ENCODE data around the gene TFDP1. TPM values are rescaled to one million over a fixed set of nuclear protein-coding genes. Genes with fewer than 3 reads are reported as not detected.
"Not testable (repeated sequence)": the region's sequence is repeated elsewhere in the genome, so short reads cannot be mapped to it uniquely, and the experiment has no call there.

TFDP1 gene
- total RNA-seq, 2 experiments from 2014 or later, result 87.9 to 119 TPM

GRCh38 chr13:113562085-113562749 lies 22.3 kb upstream of the TFDP1 start:
- no TSS peak for BruUV-seq (replicated peaks)

GRCh38 chr13:113562844-113563243 lies 21.7 kb upstream of the TFDP1 start:
- DNase-seq (ENCODE audit: low spot score), result no peak
- BruUV-seq (replicated peaks), result no TSS peak
- intact Hi-C loops (cut with micrococcal nuclease; ENCODE audit: unreplicated experiment), result loop anchor here (1.0 to 10.0 kb wide), 2 partner anchors 105 to 618 kb away; no protein-coding TSS in a partner anchor
- Histone ChIP-seq H3K9me2 (ENCODE audit: insufficient read depth, low read length) (no peaks in the 10 kb centered on the region), H3K27ac (ENCODE audit: low read depth, low read length, poor library complexity, severe bottlenecking) (no peak overlapping the region), H3K4me2 (ENCODE audit: low read length) (no peak overlapping the region), H2AFZ (ENCODE audit: low read length) (no peak overlapping the region), H3K4me1 (ENCODE audit: insufficient read depth, low read length, poor library complexity, severe bottlenecking) (no peaks in the 10 kb centered on the region), H4K20me1 (ENCODE audit: insufficient read depth, low read length) (no peaks in the 10 kb centered on the region), H3K36me3 (ENCODE audit: insufficient read depth, low read length) (no peaks in the 10 kb centered on the region), H3K4me3 (ENCODE audit: low read depth, low read length, poor library complexity, severe bottlenecking) (no peak overlapping the region), H3K79me2 (ENCODE audit: insufficient read depth, low read depth, low read length) (no peaks in the 10 kb centered on the region), H3K9me3 (ENCODE audit: low read length) (no peaks in the 10 kb centered on the region)
- no peak for TF ChIP-seq CTCF (conservative IDR thresholded peaks at IDR 0.05; ENCODE audit: low read length)
- no peak for TF ChIP-seq EZH2phosphoT487 (IDR thresholded peaks at IDR 0.05; ENCODE audit: borderline replicate concordance, low read depth, low read length)
- ChIA-PET POLR2A (no interaction called here), CTCF (ENCODE audit: unreplicated experiment) (interaction anchor here (0.6 kb wide), 2 partner anchors 20 to 111 kb away, joined by 3 read pairs; no protein-coding TSS in a partner anchor)

More at GRCh38 chr13:113562085-113562749, 22.3 kb upstream of the TFDP1 start:
- no peak overlapping the region for H3K4me3 ChIP-seq (ENCODE audit: low read depth, low read length, poor library complexity, severe bottlenecking)
- intact Hi-C loops (cut with micrococcal nuclease; ENCODE audit: unreplicated experiment), result loop anchor here (1.0 to 10.0 kb wide), 2 partner anchors 104 to 617 kb away; no protein-coding TSS in a partner anchor
- H3K9me3 ChIP-seq (ENCODE audit: low read length), result no peaks in the 10 kb centered on the region
- no peaks in the 10 kb centered on the region for H3K4me1 ChIP-seq (ENCODE audit: insufficient read depth, low read length, poor library complexity, severe bottlenecking)
- H3K27ac ChIP-seq (ENCODE audit: low read depth, low read length, poor library complexity, severe bottlenecking), result no peak overlapping the region
- no peak overlapping the region for H3K4me2 ChIP-seq (ENCODE audit: low read length)
- ChIA-PET CTCF (ENCODE audit: unreplicated experiment) (interaction anchor here (0.6 kb wide), 2 partner anchors 21 to 110 kb away, joined by 3 read pairs; no protein-coding TSS in a partner anchor), POLR2A (no interaction called here)
- peak; percentile 54 for DNase-seq (ENCODE audit: low spot score)
- peak; percentile 71 for TF ChIP-seq CTCF (conservative IDR thresholded peaks at IDR 0.05; ENCODE audit: low read length)
- no peak for TF ChIP-seq EZH2phosphoT487 (IDR thresholded peaks at IDR 0.05; ENCODE audit: borderline replicate concordance, low read depth, low read length)
- no peak overlapping the region for H2AFZ ChIP-seq (ENCODE audit: low read length)
- H3K36me3 ChIP-seq (ENCODE audit: insufficient read depth, low read length), result no peaks in the 10 kb centered on the region
- no peaks in the 10 kb centered on the region for H4K20me1 ChIP-seq (ENCODE audit: insufficient read depth, low read length)
- H3K79me2 ChIP-seq (ENCODE audit: insufficient read depth, low read depth, low read length), result no peaks in the 10 kb centered on the region
- no peaks in the 10 kb centered on the region for H3K9me2 ChIP-seq (ENCODE audit: insufficient read depth, low read length)

GRCh38 chr13:113563511-113563910 lies 21.0 kb upstream of the TFDP1 start:
- CTCF ChIA-PET (ENCODE audit: unreplicated experiment); H3K4me2 ChIP-seq (ENCODE audit: low read length); H3K9me3 ChIP-seq (ENCODE audit: low read length); H3K79me2 ChIP-seq (ENCODE audit: insufficient read depth, low read depth, low read length); H3K9me2 ChIP-seq (ENCODE audit: insufficient read depth, low read length); H3K4me3 ChIP-seq (ENCODE audit: low read depth, low read length, poor library complexity, severe bottlenecking); BruUV-seq (replicated peaks); DNase-seq (ENCODE audit: low spot score); H3K4me1 ChIP-seq (ENCODE audit: insufficient read depth, low read length, poor library complexity, severe bottlenecking); POLR2A ChIA-PET; H3K27ac ChIP-seq (ENCODE audit: low read depth, low read length, poor library complexity, severe bottlenecking); H2AFZ ChIP-seq (ENCODE audit: low read length); H3K36me3 ChIP-seq (ENCODE audit: insufficient read depth, low read length); H4K20me1 ChIP-seq (ENCODE audit: insufficient read depth, low read length): not testable (repeated sequence)
- intact Hi-C loops (cut with micrococcal nuclease; ENCODE audit: unreplicated experiment), result loop anchor here (10.0 kb wide), 1 partner anchor 619 kb away; no protein-coding TSS in a partner anchor
